GM12801 (cell line): ENCODE data around the gene AR.

Experiments used
- TF ChIP-seq, protein P1 (sequence below): IDR thresholded peaks from one replicate; pipeline ENCODE4 v1.5.1; 2011; ENCODE audit warnings: control low read depth; ENCODE audit not compliant: insufficient read length; ENCODE audit errors: extremely low read depth

The AR gene

DNA sequence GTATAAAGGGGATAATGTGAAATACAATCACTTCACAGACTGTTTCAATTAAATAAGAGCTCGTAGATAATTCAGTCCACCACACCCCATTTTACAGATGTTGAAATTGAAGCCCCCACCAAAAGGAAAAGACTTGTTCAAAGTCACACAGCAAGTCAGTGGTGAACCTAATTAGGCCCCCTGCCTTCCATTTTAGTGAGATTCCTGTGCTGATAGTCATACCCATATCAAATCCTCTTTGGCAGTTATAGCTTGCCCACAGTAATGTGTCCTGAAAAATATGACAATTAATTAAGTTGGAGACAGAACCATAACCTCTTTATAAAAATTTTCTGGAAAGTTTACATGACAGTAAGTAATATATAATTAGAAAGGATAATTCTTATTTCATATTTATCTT is 58.0 kb downstream of the AR start:
- TF ChIP-seq, protein P1, sequence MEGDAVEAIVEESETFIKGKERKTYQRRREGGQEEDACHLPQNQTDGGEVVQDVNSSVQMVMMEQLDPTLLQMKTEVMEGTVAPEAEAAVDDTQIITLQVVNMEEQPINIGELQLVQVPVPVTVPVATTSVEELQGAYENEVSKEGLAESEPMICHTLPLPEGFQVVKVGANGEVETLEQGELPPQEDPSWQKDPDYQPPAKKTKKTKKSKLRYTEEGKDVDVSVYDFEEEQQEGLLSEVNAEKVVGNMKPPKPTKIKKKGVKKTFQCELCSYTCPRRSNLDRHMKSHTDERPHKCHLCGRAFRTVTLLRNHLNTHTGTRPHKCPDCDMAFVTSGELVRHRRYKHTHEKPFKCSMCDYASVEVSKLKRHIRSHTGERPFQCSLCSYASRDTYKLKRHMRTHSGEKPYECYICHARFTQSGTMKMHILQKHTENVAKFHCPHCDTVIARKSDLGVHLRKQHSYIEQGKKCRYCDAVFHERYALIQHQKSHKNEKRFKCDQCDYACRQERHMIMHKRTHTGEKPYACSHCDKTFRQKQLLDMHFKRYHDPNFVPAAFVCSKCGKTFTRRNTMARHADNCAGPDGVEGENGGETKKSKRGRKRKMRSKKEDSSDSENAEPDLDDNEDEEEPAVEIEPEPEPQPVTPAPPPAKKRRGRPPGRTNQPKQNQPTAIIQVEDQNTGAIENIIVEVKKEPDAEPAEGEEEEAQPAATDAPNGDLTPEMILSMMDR, result no peak

DNA sequence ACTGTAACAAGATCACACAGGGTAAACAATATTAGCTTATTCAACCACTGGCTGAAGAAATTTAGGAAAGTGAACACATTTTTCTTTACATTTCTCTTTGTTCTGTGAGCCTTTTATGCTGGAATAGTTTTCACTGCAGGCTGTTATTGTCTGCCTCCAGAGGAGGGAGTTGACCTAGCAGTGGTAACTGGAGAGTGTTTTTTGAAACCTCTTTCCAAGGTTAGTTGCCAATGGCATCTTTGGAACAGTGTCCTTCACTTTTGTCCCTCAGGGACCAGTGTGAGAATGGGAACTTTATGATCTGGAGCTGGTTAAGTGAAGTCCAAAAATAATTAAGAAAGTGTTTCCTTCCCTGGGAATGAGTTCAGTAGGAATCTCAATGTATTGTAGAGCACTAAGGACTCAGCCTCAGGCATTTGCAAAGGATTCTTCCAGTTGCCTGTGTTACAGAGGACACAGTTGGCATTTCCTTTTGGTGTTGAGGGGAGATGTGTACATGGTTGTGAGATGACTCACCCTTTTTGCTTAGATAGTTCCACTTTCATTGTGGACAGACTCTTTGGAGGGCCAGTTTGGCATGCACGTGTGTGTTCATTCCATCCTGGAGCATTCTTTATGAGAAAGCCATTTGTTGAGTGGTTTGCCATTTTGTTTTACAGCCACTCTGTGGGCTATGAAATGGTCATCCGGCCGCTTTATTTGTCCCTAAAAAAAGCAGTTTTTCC is 61.3 kb downstream of the AR start:
- TF ChIP-seq, protein P1, result no peak

DNA sequence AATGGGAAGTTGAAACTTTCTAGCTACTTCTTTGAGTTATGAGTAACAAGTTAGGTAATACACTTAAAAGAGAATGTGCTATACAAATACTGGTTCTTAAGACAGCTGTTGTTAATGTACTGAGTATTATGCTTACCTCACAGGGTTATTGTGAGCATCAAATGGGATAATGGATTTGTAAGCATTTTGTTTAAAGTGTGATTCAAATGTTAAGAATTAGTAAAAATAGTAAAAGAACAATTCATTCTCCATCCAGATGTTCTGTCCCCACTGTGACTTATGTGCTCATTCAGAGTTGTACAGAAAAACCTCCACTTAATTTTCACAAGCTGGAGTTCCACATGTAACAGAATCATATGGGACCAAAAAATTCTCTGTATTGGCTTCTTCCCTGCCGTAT is 63.6 kb downstream of the AR start:
- TF ChIP-seq, protein P1, result no peak

DNA sequence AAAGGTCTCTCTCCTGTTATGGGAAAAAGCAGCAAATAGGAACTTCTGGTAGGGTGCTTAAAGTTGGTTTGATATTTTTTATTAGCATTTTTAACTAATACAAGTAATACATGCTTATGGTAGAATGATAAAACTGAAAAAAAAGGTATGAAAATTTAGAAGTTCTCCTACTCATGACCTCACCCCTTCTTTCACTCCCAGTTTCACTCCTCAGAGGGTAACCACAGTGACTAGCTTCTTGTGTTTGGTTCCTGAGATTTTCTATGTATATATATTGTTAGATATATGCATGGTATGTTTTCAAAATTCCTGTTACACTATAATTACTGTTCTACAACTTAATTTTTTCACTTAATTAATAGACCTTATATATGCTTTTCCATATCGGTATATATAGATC is 66.5 kb downstream of the AR start:
- TF ChIP-seq, protein P1, result no peak

DNA sequence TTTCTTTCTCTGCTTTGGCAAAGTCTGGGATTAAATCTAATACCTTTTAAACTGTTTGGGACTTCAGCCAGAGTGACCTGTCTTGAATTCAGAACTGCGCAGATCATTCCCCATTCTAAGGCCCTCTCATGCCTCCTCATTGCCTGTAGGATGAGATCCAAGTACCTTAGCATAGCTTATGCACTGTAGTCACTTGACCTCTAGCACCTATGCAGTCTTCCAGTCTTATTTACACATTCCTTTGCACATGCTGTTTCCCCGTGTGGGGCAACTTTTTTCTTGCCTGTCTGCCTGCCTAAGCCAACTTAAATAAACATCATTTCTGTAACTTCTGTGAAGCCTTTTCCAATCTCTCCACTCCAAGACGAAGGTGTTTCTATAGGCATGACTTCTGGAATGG is 68.4 kb downstream of the AR start:
- TF ChIP-seq, protein P1, result no peak

DNA sequence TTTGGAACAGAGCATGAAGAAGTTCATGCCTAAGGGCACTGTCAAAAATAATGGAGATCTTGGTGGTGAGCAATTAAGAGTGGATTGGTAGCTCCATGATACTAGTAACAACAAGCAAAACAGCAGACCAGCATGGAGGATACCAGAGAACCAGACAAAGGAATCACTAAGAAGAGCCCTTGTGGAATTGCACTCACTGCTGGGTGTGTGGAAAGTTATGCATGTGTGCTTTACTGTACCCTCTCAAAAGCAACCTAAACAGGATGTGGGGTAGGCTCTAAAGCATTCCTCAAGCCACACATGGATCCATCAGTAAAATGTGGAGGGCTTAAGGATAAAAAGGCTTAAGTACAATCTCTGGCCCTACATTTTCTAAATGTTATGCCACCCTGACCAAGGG is 69.5 kb downstream of the AR start:
- TF ChIP-seq, protein P1, result no peak

DNA sequence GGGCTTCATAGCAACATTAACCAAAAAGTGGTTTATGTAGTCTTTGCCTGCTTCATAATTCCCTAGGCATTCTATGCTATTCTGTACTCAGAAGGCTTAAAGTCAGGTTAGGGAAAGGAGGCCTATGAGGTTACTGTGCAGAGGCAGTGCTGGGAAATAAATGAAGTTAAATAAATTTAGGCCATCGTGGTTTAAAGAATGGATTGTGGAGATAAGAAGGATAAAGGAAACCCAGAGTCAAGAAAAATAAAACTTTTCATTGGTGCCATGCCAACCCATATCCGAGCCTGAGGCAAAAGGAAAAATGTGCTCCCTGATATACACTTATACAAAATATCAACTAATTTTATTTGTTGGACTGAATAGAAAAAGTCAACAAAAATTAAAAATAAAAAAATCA is 70.2 kb downstream of the AR start:
- TF ChIP-seq, protein P1, result no peak
